ENCODE results near the gene MLLT1.
A peak's percentile ranks its signal among the peaks of the same experiment; 100 is the strongest.

The MLLT1 gene

GRCh38 chr19:6221878-6222746 lies 57.7 kb downstream of the MLLT1 start:
- no peak overlapping the region for H3K4me3 ChIP-seq (ENCODE audit: low read depth, low read length)
- no peaks in the 10 kb centered on the region for H3K9me3 ChIP-seq
- H3K4me1 ChIP-seq: peaks cover 27% of the 10 kb centered on the region
- TF ChIP-seq CTCF (IDR thresholded peaks at IDR 0.05; ENCODE audit: low read depth, low read length): no peak
- peaks cover 56% of the 10 kb centered on the region for H3K36me3 ChIP-seq
- no peak for DNase-seq
- H3K27me3 ChIP-seq: no peaks in the 10 kb centered on the region

GRCh38 chr19:6221220-6221877 lies 58.4 kb downstream of the MLLT1 start:
- no peaks in the 10 kb centered on the region for H3K27me3 ChIP-seq
- no peak for TF ChIP-seq CTCF (IDR thresholded peaks at IDR 0.05; ENCODE audit: low read depth, low read length)
- no peaks in the 10 kb centered on the region for H3K9me3 ChIP-seq
- no peak overlapping the region for H3K4me3 ChIP-seq (ENCODE audit: low read depth, low read length)
- no peak for DNase-seq
- peaks cover 32% of the 10 kb centered on the region for H3K4me1 ChIP-seq
- H3K36me3 ChIP-seq: peaks cover 50% of the 10 kb centered on the region

- Histone ChIP-seq H3K36me3 (peaks cover 48% of the 10 kb centered on the region), H3K9me3 (no peaks in the 10 kb centered on the region), H3K4me1 (peaks cover 34% of the 10 kb centered on the region), H3K4me3 (ENCODE audit: low read depth, low read length) (no peak overlapping the region), H3K27me3 (no peaks in the 10 kb centered on the region)
- no peak for TF ChIP-seq CTCF (IDR thresholded peaks at IDR 0.05; ENCODE audit: low read depth, low read length)
- DNase-seq: no peak
These were observed 59.2 kb downstream of the MLLT1 start for GRCh38 chr19:6220385-6221191.

GRCh38 chr19:6219586-6220290 lies 60.0 kb downstream of the MLLT1 start:
- Histone ChIP-seq H3K4me1 (peaks cover 34% of the 10 kb centered on the region), H3K36me3 (peaks cover 50% of the 10 kb centered on the region)

DNA sequence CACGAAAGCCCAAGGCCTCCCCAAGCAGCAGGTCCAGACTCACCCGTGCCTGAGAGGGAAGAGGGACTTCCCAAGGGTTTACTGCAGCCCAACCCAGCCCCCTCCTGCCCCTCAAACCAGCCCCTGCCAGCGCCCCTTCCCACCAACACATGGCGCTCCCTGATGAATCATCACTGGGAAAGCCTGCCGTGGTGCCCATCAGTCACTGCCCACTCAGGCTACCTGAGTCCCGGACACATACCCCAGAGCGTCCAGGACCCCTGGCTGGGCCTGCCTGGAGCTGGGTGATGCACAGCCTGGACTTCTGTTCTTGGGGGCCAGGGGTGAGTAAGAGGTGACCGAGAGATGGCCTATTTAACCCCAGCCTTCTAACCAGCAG lies 60.6 kb downstream of the MLLT1 start:
- Histone ChIP-seq H3K4me3 (ENCODE audit: low read depth, low read length) (no peak overlapping the region), H3K4me1 (peaks cover 34% of the 10 kb centered on the region), H3K27me3 (no peaks in the 10 kb centered on the region), H3K9me3 (no peaks in the 10 kb centered on the region), H3K36me3 (peaks cover 51% of the 10 kb centered on the region)
- TF ChIP-seq CTCF (IDR thresholded peaks at IDR 0.05; ENCODE audit: low read depth, low read length): no peak
- peak; percentile 17 for DNase-seq

More at GRCh38 chr19:6219586-6220290, 60.0 kb downstream of the MLLT1 start:
- Histone ChIP-seq H3K27me3 (no peaks in the 10 kb centered on the region), H3K9me3 (no peaks in the 10 kb centered on the region), H3K4me3 (ENCODE audit: low read depth, low read length) (no peak overlapping the region)
- TF ChIP-seq CTCF (IDR thresholded peaks at IDR 0.05; ENCODE audit: low read depth, low read length): no peak
- DNase-seq: peak; percentile 29

All from BE2C (cell line).